ENCODE results near the gene SPP1.

SPP1 gene

DNA sequence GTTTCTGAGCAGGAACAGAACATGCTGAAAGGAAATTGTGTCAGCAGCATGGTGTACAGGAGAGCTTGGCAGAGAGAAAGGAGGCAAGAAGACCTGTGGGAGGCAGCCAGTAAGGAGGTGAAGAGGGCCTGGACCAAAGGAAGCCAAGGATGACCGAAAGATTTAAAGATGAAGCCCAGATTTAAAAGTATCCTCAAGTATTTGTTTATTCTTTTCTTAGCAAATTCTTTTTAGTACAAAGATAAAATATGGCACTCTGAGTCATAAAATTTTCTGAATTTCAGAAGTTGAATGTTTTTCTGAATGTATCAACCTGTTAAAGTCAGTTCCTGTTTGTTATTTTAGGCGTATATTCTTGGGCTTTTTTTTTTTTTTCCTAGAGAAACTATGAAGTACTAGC, 35.5 kb downstream of the SPP1 start:
- TF ChIP-seq, protein P1, sequence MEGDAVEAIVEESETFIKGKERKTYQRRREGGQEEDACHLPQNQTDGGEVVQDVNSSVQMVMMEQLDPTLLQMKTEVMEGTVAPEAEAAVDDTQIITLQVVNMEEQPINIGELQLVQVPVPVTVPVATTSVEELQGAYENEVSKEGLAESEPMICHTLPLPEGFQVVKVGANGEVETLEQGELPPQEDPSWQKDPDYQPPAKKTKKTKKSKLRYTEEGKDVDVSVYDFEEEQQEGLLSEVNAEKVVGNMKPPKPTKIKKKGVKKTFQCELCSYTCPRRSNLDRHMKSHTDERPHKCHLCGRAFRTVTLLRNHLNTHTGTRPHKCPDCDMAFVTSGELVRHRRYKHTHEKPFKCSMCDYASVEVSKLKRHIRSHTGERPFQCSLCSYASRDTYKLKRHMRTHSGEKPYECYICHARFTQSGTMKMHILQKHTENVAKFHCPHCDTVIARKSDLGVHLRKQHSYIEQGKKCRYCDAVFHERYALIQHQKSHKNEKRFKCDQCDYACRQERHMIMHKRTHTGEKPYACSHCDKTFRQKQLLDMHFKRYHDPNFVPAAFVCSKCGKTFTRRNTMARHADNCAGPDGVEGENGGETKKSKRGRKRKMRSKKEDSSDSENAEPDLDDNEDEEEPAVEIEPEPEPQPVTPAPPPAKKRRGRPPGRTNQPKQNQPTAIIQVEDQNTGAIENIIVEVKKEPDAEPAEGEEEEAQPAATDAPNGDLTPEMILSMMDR (IDR thresholded peaks at IDR 0.05; ENCODE audit: control extremely low read depth, extremely low read depth, low read depth, missing control alignments): no peak
- ChIA-PET CTCF (interaction anchor here (0.9 to 1.8 kb wide), 2 partner anchors 10 to 11 kb away, joined by 3 to 8 read pairs; no protein-coding TSS in a partner anchor), POLR2A (no interaction called here)
- no peak for DNase-seq (ENCODE audit: extremely low spot score)

DNA sequence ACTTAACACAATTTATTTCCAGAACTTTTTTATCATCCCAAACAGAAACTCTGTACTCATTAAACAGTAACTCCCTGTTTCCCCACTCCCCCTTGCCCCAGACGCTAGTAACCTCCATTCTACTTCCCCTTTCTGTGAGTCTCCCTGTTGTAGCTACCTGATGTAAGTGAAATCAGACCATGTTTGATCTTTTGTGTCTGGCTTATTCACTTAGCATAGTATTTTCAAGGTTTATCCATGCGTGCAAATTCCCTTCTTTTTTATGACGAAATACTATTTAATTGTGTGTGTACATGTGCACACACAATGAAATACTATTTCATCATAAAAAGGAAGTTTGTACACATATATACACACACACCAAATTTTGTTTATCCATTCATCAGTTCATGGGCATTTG, 37.1 kb downstream of the SPP1 start:
- DNase-seq (ENCODE audit: extremely low spot score): peak; percentile 42
- ChIA-PET CTCF (interaction anchor here (1.7 to 3.8 kb wide), 3 partner anchors 11 to 199 kb away, joined by 3 to 14 read pairs (median 9); no protein-coding TSS in a partner anchor), POLR2A (no interaction called here)
- TF ChIP-seq, protein P1 (IDR thresholded peaks at IDR 0.05; ENCODE audit: control extremely low read depth, extremely low read depth, low read depth, missing control alignments): no peak

DNA sequence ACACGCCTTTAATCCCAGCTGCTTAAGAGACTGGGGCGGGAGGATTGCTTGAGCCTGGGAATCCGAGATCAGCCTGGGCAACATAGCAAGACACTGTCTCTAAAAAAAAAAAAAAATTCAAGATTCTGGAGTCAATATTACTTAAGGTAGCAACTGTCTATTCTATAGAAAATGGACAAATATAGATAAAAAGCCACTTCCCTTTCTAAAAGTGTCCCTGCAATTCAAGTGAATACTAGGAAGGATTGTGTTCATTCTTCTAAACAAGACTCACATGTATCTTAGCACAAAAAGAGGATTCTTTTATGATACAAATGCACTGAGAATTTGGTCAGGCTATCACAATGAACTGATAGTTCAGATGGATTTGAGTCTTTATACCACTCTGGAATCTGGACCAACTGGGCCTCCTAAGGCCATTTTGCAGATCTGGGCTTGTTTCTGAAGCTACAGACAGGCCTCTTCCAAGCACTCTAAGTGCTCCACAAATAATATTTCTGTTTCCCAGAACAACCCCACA, 38.9 kb downstream of the SPP1 start:
- TF ChIP-seq, protein P1 (IDR thresholded peaks at IDR 0.05; ENCODE audit: control extremely low read depth, extremely low read depth, low read depth, missing control alignments): no peak
- ChIA-PET POLR2A (no interaction called here), CTCF (interaction anchor here (0.8 to 3.8 kb wide), 5 partner anchors 9 to 501 kb away, joined by 3 to 14 read pairs (median 4); no protein-coding TSS in a partner anchor)
- DNase-seq (ENCODE audit: extremely low spot score): no peak

DNA sequence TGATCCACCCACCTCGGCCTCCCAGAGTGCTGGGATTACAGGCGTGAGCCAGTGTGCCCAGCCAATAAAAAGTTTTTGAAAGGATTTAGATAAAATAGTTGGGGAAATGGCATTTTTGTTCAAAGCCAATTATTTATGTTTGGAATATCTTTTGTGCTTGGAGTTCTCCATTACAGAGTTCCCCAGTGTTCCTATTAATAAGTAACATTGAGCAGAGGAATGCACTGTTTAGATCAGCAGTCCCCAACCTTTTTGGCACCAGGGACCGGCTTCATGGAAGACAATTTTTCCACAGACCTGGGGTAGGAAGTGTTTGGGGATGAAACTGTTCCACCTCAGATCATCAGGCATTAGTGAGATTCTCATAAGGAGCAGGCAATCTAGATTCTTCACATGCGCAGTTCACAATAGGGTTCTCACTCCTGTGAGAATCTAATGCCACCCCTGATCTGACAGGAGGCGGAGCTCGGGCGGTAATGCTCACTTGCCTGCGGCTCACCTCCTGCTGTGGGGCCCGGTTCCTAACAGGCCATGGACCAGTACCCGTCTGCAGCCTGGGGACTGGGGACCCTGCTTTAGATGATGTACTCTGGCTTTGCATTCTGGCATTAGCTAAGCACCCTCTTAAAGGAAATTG, 40.3 kb downstream of the SPP1 start:
- DNase-seq (ENCODE audit: extremely low spot score): no peak
- POLR2A ChIA-PET: interaction anchor here (0.6 kb wide), 1 partner anchor 930 kb away, joined by 3 read pairs; no protein-coding TSS in a partner anchor
- CTCF ChIA-PET: interaction anchor here (1.5 to 3.8 kb wide), 2 partner anchors 17 to 500 kb away, joined by 4 to 14 read pairs; no protein-coding TSS in a partner anchor
- TF ChIP-seq, protein P1 (IDR thresholded peaks at IDR 0.05; ENCODE audit: control extremely low read depth, extremely low read depth, low read depth, missing control alignments): no peak

DNA sequence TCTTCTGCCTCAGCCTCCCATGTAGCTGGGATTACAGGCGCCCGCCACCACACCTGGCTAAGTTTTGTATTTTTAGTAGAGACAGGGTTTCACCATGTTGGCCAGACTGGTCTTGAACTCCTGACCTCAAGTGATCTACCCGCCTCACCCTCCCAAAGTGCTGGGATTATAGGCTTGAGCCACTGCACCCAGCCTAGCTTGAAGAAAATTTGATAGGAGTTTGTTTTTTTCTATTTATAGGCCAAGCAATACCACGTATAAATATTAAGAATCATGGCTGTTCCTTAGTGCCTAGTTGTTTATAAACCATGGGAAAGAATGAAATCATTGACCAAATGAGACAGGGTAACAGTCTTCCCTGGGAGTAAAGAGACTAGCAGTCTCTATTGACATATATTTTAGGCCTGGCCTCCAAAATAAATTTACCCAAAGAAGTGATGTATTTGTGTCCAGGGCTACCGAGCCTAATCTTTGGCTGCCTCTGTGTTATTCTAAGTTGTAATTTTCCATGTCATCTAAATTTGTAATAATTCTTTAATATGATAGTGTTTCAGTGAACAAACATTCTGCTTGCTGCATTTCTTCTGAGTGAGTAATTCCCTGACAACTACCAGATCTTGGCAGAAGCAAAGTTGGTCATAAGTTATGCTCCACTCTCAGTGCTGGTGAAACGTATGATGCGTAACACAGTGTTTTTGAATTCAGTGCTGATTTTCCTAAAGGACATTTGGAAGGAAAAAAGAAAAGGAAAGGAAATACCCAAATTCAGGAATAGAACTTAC, 42.2 kb downstream of the SPP1 start:
- TF ChIP-seq, protein P1 (IDR thresholded peaks at IDR 0.05; ENCODE audit: control extremely low read depth, extremely low read depth, low read depth, missing control alignments): no peak
- DNase-seq (ENCODE audit: extremely low spot score): no peak
- POLR2A ChIA-PET: no interaction called here
- CTCF ChIA-PET: interaction anchor here (0.9 to 1.3 kb wide), 2 partner anchors 15 to 19 kb away, joined by 3 to 4 read pairs; no protein-coding TSS in a partner anchor

DNA sequence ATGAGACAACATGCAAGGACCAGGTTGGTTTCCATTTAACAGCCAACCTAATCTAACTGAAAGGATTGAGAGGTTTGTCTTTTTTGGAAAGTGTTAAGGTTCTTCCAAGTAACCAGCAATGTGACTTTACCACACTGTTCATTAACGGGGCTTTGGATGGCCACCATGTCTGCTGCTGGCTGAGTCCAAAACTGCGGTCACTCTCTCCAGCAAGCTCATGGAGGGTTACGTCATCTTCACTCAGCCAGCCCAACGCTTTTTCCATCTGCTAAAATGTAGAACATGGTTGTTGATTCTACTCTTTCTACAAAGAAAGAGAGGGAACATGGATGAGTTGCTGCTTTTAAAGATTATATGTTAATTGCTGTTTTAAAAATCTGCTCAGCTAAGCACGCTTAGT, 43.0 kb downstream of the SPP1 start:
- POLR2A ChIA-PET: no interaction called here
- CTCF ChIA-PET: no interaction called here
- no peak for DNase-seq (ENCODE audit: extremely low spot score)
- TF ChIP-seq, protein P1 (IDR thresholded peaks at IDR 0.05; ENCODE audit: control extremely low read depth, extremely low read depth, low read depth, missing control alignments): no peak
